HG02970 (cell line): ENCODE results near the gene ATL2.
"Not testable (repeated sequence)": the region's sequence is repeated elsewhere in the genome, so short reads cannot be mapped to it uniquely, and the experiment has no call there.

Source experiments
- ATAC-seq: cut with Tn5 transposase; IDR thresholded peaks from one replicate; pipeline ENCODE4 v1.9.1; 2021; ENCODE audit warnings: mild to moderate bottlenecking, moderate library complexity, moderate number of reproducible peaks; ENCODE audit not compliant: unreplicated experiment, low FRiP score

ATL2 gene

GRCh38 chr2:38394041-38394440 is 17.0 kb upstream of the ATL2 start:
- ATAC-seq: no peak

- no peak for ATAC-seq
These were observed 13.9 kb upstream of the ATL2 start for GRCh38 chr2:38390947-38391346.

DNA sequence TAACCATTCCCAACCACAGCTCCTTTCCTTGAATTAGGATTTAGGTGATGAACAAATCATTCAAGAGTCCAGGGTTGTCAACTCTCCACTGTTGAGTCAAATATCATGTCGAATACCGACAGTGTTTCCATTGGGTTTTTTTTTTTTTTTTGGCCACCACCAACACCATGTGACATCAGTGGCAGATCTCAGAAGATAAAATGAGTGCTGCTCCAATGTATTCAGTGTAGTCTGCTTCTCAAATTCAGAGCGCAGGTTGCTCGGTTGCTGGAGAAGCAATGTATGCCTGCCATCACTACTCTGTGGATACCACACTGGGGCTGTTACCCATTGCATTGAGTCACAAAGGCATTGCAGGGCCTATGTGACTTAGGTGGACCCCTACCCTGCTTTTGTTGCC is 10.8 kb upstream of the ATL2 start:
- ATAC-seq: no peak

- ATAC-seq: no peak
These were observed 9.7 kb upstream of the ATL2 start for GRCh38 chr2:38386821-38387220.

GRCh38 chr2:38386377-38386776 is 9.3 kb upstream of the ATL2 start:
- ATAC-seq: no peak

DNA sequence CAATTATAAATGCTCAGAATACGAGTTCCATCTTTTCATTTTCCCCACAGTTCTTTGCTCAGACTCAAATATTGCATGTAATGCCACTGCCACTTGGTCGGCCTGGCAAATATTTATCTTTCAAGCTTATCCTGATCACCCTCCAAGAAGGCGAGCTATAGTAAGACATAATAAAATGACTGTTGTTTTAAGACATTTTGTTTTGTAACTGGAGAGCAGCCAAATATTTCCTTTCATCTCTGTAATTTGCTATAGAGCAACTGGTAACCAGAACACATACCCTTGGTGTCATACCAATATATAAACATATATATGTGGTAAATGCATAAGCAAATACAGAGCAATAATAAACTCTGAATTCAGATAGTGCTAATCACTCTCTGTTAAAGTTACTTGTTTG is 7.3 kb upstream of the ATL2 start:
- ATAC-seq: no peak

DNA sequence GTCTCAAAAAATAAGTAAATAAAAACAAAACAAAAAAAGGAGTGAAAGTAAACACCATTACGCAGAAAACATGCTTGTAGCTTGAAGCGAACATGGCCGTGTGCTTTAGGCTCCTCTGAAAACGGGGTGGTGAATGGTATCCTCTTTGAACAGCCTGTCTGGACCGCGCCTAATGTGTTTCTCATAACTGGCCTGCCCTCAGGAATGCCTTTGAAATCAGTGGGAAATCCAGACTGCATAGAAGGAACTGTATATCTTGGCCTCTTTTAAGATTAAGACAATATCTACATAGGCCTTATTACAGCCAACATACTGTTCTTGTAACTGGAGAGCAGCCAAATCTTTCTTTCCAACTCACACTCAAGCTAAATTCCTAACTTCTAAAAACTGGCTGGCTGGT is 6.7 kb upstream of the ATL2 start:
- ATAC-seq: not testable (repeated sequence)

DNA sequence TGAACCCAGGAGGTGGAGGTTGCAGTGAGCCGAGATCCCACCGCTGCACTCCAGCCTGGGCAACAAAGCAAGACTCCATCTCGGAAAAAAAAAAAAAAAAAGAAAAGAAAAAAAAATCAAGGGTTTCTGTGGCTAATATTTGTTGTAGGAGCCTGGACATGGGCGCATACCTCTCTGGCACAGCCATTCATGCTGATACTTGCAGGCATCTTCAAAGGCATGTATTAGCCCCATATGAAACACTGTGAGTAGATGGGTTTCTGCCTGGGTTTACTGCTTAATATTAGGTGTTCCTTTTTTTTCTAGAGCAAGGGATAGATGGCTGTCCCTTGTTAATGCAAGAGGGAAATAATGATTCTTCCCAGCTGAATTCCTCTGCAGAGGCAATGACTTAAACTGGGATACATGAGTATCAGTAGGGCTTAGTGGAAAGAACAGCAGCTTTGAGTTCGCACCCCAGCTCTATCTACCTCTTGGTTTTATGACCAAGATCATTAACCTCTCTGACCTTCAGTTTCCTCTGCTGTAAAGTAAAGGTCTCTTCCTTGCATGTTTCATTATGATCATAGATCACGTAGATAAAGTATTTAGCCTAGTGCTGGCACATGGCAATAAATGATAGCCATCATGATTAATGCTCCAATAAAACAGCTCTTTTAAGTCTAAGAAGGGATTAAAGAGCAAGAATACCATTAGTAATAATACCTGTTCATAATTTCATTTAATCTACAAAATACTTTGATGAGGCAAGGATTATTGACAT is 4.5 kb upstream of the ATL2 start:
- no peak for ATAC-seq

DNA sequence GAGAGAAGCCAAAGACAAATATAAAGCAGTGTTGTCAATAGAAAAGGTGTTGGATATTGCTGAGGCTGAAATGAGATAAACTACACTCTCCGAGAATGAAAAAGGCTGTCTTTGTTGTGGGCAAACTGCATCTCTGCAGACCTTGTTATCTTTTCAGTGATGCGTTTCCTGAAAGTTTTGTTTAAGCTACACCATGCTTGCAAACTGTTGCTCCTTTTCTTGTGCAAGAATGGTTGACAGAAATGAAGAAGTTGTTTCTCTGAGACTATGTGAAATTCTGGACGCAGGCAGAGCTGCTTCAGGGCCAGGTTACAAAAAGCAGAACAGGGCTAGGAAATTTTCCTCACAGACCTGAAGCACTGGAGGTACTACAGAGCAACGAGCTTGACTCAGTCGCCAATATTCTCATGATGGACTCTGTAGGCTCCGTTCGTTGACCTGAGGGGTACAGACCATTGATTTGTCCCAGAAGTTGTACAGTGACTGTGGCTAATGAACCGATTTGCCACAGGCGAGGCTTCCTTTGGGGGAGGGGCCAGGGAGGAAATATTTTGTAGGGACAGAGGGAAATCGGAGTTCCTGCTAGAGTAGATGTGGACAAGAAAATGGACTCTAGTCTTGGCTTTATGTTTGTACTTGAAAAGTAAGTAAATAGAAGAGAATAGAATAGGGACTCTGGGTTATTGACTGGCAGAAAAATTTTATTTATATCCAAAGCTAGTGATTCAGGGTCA is 3.5 kb upstream of the ATL2 start:
- ATAC-seq: no peak

DNA sequence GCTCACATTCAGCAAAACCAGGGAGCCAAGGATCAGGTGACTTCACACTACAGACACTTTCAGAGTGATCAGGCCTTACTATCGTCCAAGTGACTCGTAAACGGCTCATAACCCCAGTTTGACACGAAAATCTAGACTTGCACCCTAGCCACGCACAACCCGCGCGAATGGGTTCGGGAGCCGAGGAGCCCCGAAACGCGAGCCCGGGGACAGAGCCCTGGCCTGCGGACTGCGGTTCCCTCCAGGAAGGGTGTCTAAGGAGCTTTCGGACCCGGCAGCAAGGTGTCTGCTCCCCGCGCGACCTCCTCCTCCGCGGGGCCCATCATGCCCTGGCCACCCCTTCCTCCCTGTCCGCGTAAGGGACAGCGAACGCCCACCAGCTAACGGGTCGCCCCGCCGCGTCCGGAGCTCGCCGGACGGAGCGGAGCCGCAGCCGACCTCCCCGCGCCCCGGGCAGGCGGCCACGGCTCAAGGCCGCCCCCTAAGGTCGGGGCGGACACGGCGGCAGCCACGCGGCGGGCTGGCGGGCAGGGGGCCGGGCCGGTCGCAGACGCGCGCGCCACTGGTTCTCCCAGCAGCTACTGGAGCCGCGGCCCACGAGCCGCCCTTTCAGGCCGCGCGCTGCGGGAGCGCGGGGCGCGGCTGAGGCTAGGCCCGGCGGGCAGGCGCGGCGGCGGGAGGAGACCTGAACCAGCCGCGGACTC is 575 bp downstream of the ATL2 start:
- ATAC-seq: peak; percentile 71

DNA sequence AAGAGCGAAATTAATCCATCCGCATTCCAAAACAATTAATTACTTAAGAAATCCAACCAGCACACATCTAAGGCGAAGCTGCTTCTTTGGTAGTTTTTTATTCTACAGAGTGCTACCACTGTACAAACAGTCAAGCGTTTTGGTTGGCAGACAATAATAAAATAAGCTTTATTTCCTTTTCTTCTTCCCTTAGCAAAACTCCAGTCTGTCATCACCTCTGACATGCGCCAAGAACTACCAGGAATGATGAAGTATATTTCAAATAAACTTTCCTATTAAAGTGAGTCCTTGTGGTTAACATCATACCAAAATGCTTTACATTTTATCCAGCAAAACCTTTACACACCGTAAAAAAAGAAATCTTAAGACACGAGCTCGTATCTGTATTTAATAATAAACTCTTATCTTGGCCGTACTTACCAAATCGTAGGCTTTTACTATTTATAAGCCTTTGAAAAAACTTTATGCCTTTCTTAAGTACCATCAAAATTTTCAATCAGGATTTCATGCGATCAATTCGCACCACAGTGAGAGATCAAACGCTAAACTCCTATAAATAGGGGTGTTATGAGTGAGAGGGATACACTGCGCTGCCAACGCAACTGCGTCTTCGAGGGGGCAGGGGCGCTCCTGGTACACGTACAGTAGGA is 1.3 kb downstream of the ATL2 start:
- ATAC-seq: no peak

GRCh38 chr2:38374984-38375383 is 2.1 kb downstream of the ATL2 start:
- no peak for ATAC-seq

GRCh38 chr2:38371235-38371634 is 5.8 kb downstream of the ATL2 start:
- ATAC-seq: no peak

GRCh38 chr2:38370664-38371063 is 6.4 kb downstream of the ATL2 start:
- no peak for ATAC-seq

DNA sequence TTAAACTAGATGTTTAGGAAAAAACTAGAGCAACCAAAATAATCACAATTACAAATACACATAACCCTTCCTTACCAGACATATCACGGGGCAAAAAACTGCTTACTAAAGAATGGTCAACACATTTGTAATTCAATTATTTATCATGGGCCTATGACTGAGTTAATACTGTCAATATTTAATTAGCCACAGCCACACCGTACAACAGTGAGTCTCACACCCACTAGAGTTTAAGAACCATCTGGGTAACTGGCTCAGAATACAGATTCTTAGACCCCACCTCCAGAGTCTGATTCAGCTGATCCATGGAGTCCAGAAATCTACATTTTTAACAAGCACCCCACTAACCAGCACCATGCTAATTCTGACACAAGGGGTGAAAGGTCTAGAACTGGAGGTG is 14.8 kb downstream of the ATL2 start:
- no peak for ATAC-seq

DNA sequence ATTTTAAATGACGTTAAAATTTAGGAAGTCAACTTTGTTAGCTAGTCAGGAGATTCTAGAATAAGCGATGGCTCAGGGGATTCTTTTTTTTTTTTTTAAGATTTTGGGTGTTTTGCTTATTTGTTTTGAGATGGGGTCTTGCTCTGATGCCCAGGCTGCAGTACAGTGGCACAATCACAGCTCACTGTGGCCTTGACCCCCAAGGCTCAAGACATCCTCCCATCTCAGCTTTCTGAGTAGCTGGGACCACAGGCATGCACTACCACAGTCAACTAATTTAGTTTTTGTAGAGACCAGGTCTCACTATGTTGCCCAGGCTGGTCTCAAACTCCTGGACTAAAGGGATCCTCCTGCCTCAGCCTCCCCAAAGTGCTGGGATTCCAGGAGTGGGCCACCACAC is 16.9 kb downstream of the ATL2 start:
- ATAC-seq: no peak

DNA sequence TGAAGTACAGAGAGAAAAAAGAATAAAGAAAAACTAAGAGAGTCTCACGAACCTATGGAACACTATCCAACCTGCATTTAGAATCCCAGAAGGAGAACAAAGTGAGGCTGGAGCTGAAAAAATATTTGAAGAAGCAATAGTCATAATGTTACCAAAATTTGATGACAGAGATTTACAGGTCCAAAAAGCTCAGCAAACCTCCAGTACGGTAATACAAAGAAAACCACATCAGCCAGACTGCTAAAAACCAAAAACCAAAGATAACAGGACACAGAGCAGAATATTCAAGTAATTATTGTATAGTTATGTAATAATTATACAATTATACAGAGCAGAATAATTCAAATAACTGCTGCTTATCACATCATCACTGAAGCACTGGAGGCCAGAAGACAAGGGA is 23.7 kb downstream of the ATL2 start:
- no peak for ATAC-seq

GRCh38 chr2:38352336-38352735 is 24.7 kb downstream of the ATL2 start:
- ATAC-seq: no peak

- no peak for ATAC-seq
These were observed 31.6 kb downstream of the ATL2 start for GRCh38 chr2:38345323-38346038.

DNA sequence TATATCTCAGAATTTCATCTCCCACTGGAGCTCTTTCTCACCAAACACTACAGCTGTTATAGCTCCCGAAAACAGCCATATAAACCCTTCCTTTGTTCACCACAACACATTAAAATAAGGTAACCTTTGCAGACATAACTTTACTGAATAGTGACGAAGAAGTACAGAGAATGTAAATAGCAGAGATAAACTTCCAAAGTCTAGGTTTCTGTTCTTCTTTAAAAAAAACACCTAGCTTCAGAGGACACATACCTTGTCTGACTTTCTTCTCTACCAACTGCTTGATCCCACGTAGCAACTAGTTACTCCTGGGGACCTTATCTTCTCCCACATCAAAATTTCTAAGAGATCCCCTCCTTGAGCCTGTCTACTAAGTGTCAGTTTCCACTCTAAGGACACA is 32.3 kb downstream of the ATL2 start:
- ATAC-seq: no peak
